Panc1 (cell line): ENCODE measurements around the gene WDR36. TPM values are rescaled to one million over a fixed set of nuclear protein-coding genes. Genes with fewer than 3 reads are reported as not detected.
"Not testable (repeated sequence)": the region's sequence is repeated elsewhere in the genome, so short reads cannot be mapped to it uniquely, and the experiment has no call there.

ENCODE experiments used
- ATAC-seq: fragments of 200-7000 bp; cut with Tn5 transposase; 2 replicates; pipeline ENCODE4 v1.9.1; 2020; ENCODE audit warnings: mild to moderate bottlenecking, moderate library complexity
- BruUV-seq: library from RNA; stranded (reverse); fragments of 400-500 nt; replicated peaks from 2 replicates; lab custom pipeline; 2021; lab: Mats Ljungman, UMichigan
- CTCF ChIA-PET: fragments of 300-600 bp; sonication (Branson Sonifier 250); formaldehyde crosslinking; loops from one replicate; lab custom pipeline; 2022; ENCODE audit warnings: antibody characterized with exemption; lab: Charles Lee
- POLR2A ChIA-PET: fragments of 300-600 bp; sonication (Branson Sonifier 250); formaldehyde crosslinking; loops from one replicate; lab custom pipeline; 2022; ENCODE audit warnings: antibody characterized with exemption; lab: Charles Lee
- DNase-seq: peaks from one replicate; pipeline ENCODE4 v3.0.0-alpha.2; 2010; ENCODE audit warnings: low read depth, low spot score
- H3K27ac ChIP-seq: 2 replicates; pipeline ENCODE4 v1.5.1; 2011; ENCODE audit warnings: mild to moderate bottlenecking, low read length, inconsistent platforms
- H3K27me3 ChIP-seq: fragments of 200-500 bp; sonication (Bioruptor generic); 2 replicates; pipeline ENCODE4 v1.6.0; 2014; ENCODE audit warnings: low read length, inconsistent platforms; ENCODE audit not compliant: control insufficient read depth, insufficient read depth
- H3K36me3 ChIP-seq: fragments of 200-500 bp; sonication (Bioruptor generic); 2 replicates; pipeline ENCODE4 v1.5.1; 2014; ENCODE audit warnings: inconsistent platforms, mild to moderate bottlenecking, low read length, moderate library complexity; ENCODE audit not compliant: control insufficient read depth, insufficient read depth
- H3K4me1 ChIP-seq: 2 replicates; pipeline ENCODE4 v1.5.1; 2011; ENCODE audit warnings: inconsistent platforms, mild to moderate bottlenecking, low read length, moderate library complexity; ENCODE audit not compliant: control insufficient read depth, insufficient read depth
- H3K4me3 ChIP-seq, 2 experiments: 2 replicates each; pipeline ENCODE4 v1.5.1; 2011 to 2012; ENCODE audit warnings: low read depth in 2 of 2, low read length in 2 of 2, mild to moderate bottlenecking in 2 of 2, inconsistent platforms in 1 of 2, moderate library complexity in 1 of 2
- H3K9me3 ChIP-seq: fragments of 200-500 bp; sonication (Bioruptor generic); 2 replicates; pipeline ENCODE4 v1.5.1; 2014; ENCODE audit warnings: low read depth, mild to moderate bottlenecking, inconsistent platforms, low read length, moderate library complexity; ENCODE audit not compliant: control insufficient read depth, insufficient read depth
- CTCF ChIP-seq: fragments of 450-650 bp; IDR thresholded peaks from 2 replicates; pipeline ENCODE4 v1.5.1; 2017; ENCODE audit warnings: mild to moderate bottlenecking
- POLR2AphosphoS5 ChIP-seq: IDR thresholded peaks from 2 replicates; pipeline ENCODE4 v1.6.1; 2012; ENCODE audit warnings: mild to moderate bottlenecking, low read depth, low read length, moderate library complexity
- REST ChIP-seq, 2 experiments: IDR thresholded peaks; 2 replicates each; pipeline ENCODE4 v1.6.1; 2011 to 2012; ENCODE audit warnings: low read depth in 2 of 2, control low read depth in 1 of 2, low read length in 1 of 2, mild to moderate bottlenecking in 1 of 2, moderate library complexity in 1 of 2; ENCODE audit not compliant: insufficient read depth in 1 of 2
- SIN3A ChIP-seq: IDR thresholded peaks from 2 replicates; pipeline ENCODE4 v1.6.1; 2012; ENCODE audit warnings: low read depth, mild to moderate bottlenecking, low read length, moderate library complexity, borderline replicate concordance; ENCODE audit not compliant: insufficient read depth
- TCF7L2 ChIP-seq: IDR thresholded peaks from 2 replicates; pipeline ENCODE4 v1.6.1; 2011; ENCODE audit warnings: mild to moderate bottlenecking, low read depth, low read length, inconsistent platforms
- in situ Hi-C: cut with HindIII; loops from 2 replicates; pipeline ENCODE4 v1.10.0; 2016; ENCODE audit warnings: low sequenced_read_pairs, low pct_unique_long_range_greater_than_20kb
- intact Hi-C: fragments of 100-400 bp; cut with micrococcal nuclease; formaldehyde crosslinking; loops from one replicate; pipeline ENCODE4 v1.10.0; 2022; ENCODE audit not compliant: unreplicated experiment
- total RNA-seq: library from RNA; stranded (reverse); gene quantifications from one replicate; pipeline ENCODE4 v1.2.1, GENCODE V29; 2021; ENCODE audit not compliant: unreplicated experiment

The WDR36 gene
- total RNA-seq, 1 experiment from 2014 or later = 33.9 TPM

GRCh38 chr5:111135946-111136345, 43.8 kb downstream of the WDR36 start:
- CTCF ChIA-PET = no interaction called here
- no TSS peak for BruUV-seq

GRCh38 chr5:111138096-111138495, 45.9 kb downstream of the WDR36 start:
- intact Hi-C loops (no loop called here), in situ Hi-C loops (no loop called here)
- H3K36me3 ChIP-seq = no peaks in the 10 kb centered on the region
- H3K9me3 ChIP-seq = no peaks in the 10 kb centered on the region
- ChIA-PET POLR2A (no interaction called here), CTCF (no interaction called here)
- no peaks in the 10 kb centered on the region for H3K27me3 ChIP-seq
- no peak overlapping the region for H3K27ac ChIP-seq
- TF ChIP-seq SIN3A (no peak), POLR2AphosphoS5 (no peak), REST (IDR thresholded peaks at IDR 0.05; ENCODE audit: insufficient read depth in 1 of 2, low read depth in 2 of 2, low read length in 1 of 2) (no peak), CTCF (no peak), TCF7L2 (no peak)
- no peak overlapping the region for H3K4me3 ChIP-seq
- DNase-seq (no peak), ATAC-seq (no peak)
- H3K4me1 ChIP-seq = no peaks in the 10 kb centered on the region
- BruUV-seq = no TSS peak

More at GRCh38 chr5:111135946-111136345, 43.8 kb downstream of the WDR36 start:
- in situ Hi-C loops = no loop called here
- Histone ChIP-seq H3K4me3 (no peak overlapping the region), H3K4me1 (no peaks in the 10 kb centered on the region), H3K36me3 (no peaks in the 10 kb centered on the region), H3K27ac (no peak overlapping the region), H3K9me3 (no peaks in the 10 kb centered on the region), H3K27me3 (no peaks in the 10 kb centered on the region)
- POLR2A ChIA-PET = no interaction called here
- DNase-seq = no peak
- TF ChIP-seq REST (IDR thresholded peaks at IDR 0.05; ENCODE audit: insufficient read depth in 1 of 2, low read depth in 2 of 2, low read length in 1 of 2) = no peak
- no peak for TF ChIP-seq POLR2AphosphoS5
- no peak for TF ChIP-seq CTCF
- TF ChIP-seq TCF7L2 = no peak
- no peak for TF ChIP-seq SIN3A
- no peak for ATAC-seq
- intact Hi-C loops = no loop called here

- in situ Hi-C loops, H3K36me3 ChIP-seq, H3K9me3 ChIP-seq, H3K4me3 ChIP-seq, H3K27ac ChIP-seq, CTCF ChIA-PET, intact Hi-C loops, BruUV-seq, H3K4me1 ChIP-seq, ATAC-seq, H3K27me3 ChIP-seq, DNase-seq: not testable (repeated sequence)
- POLR2A ChIA-PET = interaction anchor here (0.7 kb wide), 1 partner anchor 80 kb away, joined by 3 read pairs; no protein-coding TSS in a partner anchor
Observed at GRCh38 chr5:111141471-111141870, 49.3 kb downstream of the WDR36 start.
